Measurements from ENCODE around the gene TOLLIP. TPM values are rescaled to one million over a fixed set of nuclear protein-coding genes. Genes with fewer than 3 reads are reported as not detected.

Gene TOLLIP
- total RNA-seq, 2 donors from 2014 or later: 72.8 to 161 TPM

- H3K9me3 ChIP-seq: no peaks in the 10 kb centered on the region
- H3K27ac ChIP-seq: no peak overlapping the region
- intact Hi-C loops (cut with DNase I): no loop called here
- H3K4me3 ChIP-seq: no peak overlapping the region
- no peaks in the 10 kb centered on the region for H3K27me3 ChIP-seq (replicated peaks; ENCODE audit: insufficient read depth)
- no peaks in the 10 kb centered on the region for H3K4me1 ChIP-seq (replicated peaks)
- TF ChIP-seq, protein P1, sequence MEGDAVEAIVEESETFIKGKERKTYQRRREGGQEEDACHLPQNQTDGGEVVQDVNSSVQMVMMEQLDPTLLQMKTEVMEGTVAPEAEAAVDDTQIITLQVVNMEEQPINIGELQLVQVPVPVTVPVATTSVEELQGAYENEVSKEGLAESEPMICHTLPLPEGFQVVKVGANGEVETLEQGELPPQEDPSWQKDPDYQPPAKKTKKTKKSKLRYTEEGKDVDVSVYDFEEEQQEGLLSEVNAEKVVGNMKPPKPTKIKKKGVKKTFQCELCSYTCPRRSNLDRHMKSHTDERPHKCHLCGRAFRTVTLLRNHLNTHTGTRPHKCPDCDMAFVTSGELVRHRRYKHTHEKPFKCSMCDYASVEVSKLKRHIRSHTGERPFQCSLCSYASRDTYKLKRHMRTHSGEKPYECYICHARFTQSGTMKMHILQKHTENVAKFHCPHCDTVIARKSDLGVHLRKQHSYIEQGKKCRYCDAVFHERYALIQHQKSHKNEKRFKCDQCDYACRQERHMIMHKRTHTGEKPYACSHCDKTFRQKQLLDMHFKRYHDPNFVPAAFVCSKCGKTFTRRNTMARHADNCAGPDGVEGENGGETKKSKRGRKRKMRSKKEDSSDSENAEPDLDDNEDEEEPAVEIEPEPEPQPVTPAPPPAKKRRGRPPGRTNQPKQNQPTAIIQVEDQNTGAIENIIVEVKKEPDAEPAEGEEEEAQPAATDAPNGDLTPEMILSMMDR (IDR thresholded peaks at IDR 0.05): no peak
- no peak for TF ChIP-seq POLR2A (IDR thresholded peaks at IDR 0.05)
- no peak for TF ChIP-seq POLR2AphosphoS5 (IDR thresholded peaks at IDR 0.05)
- 88% methylated on average over 28 of the region's 28 CpGs for WGBS
- DNase-seq (ENCODE audit: low spot score): no peak
- H3K36me3 ChIP-seq: no peaks in the 10 kb centered on the region
These were observed 37.4 kb upstream of the TOLLIP start for GRCh38 chr11:1346669-1347390.

- no peak overlapping the region for H3K27ac ChIP-seq
- DNase-seq (ENCODE audit: low spot score): no peak
- no peaks in the 10 kb centered on the region for H3K9me3 ChIP-seq
- 71% methylated on average over 28 of the region's 28 CpGs for WGBS
- TF ChIP-seq, protein P1 (IDR thresholded peaks at IDR 0.05): no peak
- no peak for TF ChIP-seq POLR2AphosphoS5 (IDR thresholded peaks at IDR 0.05)
- no peak for TF ChIP-seq POLR2A (IDR thresholded peaks at IDR 0.05)
- no peak overlapping the region for H3K4me3 ChIP-seq
- H3K36me3 ChIP-seq: no peaks in the 10 kb centered on the region
- intact Hi-C loops (cut with DNase I): no loop called here
- no peaks in the 10 kb centered on the region for H3K27me3 ChIP-seq (replicated peaks; ENCODE audit: insufficient read depth)
- no peaks in the 10 kb centered on the region for H3K4me1 ChIP-seq (replicated peaks)
These were observed 36.5 kb upstream of the TOLLIP start for GRCh38 chr11:1345737-1346513.

GRCh38 chr11:1344056-1344635, 34.7 kb upstream of the TOLLIP start:
- H3K9me3 ChIP-seq: no peaks in the 10 kb centered on the region
- TF ChIP-seq POLR2AphosphoS5 (IDR thresholded peaks at IDR 0.05) (no peak), POLR2A (IDR thresholded peaks at IDR 0.05) (no peak)
- TF ChIP-seq, protein P1 (IDR thresholded peaks at IDR 0.05): no peak
- DNase-seq (ENCODE audit: low spot score): no peak
- H3K4me3 ChIP-seq: no peak overlapping the region
- no peak overlapping the region for H3K27ac ChIP-seq
- no peaks in the 10 kb centered on the region for H3K36me3 ChIP-seq
- WGBS: 83% methylated on average over 26 of the region's 26 CpGs
- no peaks in the 10 kb centered on the region for H3K27me3 ChIP-seq (replicated peaks; ENCODE audit: insufficient read depth)
- H3K4me1 ChIP-seq (replicated peaks): no peaks in the 10 kb centered on the region
- intact Hi-C loops (cut with DNase I): no loop called here

DNA sequence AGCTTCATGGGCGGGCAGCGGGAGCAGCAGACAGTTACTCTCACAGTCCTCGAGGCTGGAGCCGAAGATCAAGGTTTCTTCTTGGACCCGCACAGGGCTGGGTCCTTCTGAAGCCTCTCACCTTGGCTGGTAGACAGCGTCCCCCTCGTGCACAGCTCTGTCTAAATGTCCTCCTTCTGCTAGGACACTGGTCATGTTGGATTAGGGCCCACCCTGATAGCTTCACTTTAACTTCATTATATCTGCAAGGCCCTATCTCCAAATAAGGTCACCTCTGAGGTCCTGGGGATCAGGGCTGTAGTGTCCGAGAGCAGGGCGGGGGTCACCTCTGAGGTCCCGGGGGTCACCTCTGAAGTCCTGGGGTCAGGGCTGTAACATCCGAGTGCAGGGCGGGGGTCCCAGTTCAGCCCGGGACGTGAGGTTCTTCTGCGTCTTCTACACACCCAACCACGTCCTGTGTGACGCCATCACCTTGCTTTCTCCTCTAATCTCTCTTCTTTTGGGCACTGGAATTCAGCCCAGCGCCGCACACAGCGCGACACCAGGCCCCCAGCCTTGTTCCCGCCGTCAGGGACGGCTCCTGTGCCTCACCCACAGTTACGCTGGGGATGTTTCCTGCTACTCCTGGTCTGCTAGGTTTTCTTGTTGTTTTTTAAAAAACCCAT, 34.1 kb upstream of the TOLLIP start:
- DNase-seq (ENCODE audit: low spot score): no peak
- Histone ChIP-seq H3K27me3 (replicated peaks; ENCODE audit: insufficient read depth) (no peaks in the 10 kb centered on the region), H3K36me3 (no peaks in the 10 kb centered on the region), H3K4me3 (no peak overlapping the region), H3K4me1 (replicated peaks) (no peaks in the 10 kb centered on the region), H3K27ac (no peak overlapping the region), H3K9me3 (no peaks in the 10 kb centered on the region)
- TF ChIP-seq POLR2A (IDR thresholded peaks at IDR 0.05) (no peak), POLR2AphosphoS5 (IDR thresholded peaks at IDR 0.05) (no peak)
- TF ChIP-seq, protein P1 (IDR thresholded peaks at IDR 0.05): no peak
- WGBS: 77% methylated on average over 25 of the region's 25 CpGs
- intact Hi-C loops (cut with DNase I): no loop called here
